Activated effector memory CD4-positive, alpha-beta T cell treated with Interleukin-2 at 50 U/mL for 16 hours (primary cell): Measurements from ENCODE around the gene PTGR1.

Source experiments
- DNase-seq: peaks from one replicate; pipeline ENCODE4 v3.0.0-alpha.2; 2020

Gene PTGR1

DNA sequence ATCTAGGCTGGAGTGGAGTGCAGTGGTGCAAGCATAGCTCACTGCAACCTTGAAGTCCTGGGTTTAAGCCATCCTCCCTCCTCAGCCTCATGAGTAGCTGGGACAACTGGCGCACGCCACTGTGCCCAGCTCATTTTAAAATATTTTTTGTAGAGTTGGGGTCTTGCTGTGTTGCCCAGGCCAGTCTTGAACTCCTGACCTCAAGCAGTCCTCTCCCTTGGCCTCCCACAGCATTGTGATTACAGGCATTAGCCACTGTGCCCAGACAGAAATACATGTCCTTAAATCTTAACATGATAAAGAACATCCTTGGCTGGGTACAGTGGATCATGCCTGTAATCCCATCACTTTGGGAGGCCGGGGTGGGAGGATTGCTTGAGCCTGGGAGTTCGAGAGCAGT lies 67.7 kb downstream of the PTGR1 start:
- no peak for DNase-seq

DNA sequence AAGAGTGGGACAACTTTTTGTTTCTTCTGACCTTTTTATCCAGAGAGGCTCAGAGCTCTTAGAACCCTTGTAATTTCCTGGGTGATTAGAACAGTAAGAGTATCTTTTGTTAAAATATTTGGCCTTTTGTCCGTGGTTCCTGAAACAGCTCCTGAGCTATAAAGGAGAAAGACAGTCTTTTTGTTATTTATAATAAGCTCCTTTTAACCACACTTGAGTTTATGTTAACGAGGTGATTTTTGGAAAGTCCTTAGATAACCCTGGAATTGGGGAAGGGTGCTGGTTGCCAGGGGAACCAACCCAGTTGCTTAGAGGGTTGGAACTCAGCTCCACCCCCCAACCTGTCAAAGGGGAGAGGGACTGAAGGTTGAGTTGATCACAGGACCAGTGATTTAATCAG lies 69.7 kb downstream of the PTGR1 start:
- DNase-seq = no peak

DNA sequence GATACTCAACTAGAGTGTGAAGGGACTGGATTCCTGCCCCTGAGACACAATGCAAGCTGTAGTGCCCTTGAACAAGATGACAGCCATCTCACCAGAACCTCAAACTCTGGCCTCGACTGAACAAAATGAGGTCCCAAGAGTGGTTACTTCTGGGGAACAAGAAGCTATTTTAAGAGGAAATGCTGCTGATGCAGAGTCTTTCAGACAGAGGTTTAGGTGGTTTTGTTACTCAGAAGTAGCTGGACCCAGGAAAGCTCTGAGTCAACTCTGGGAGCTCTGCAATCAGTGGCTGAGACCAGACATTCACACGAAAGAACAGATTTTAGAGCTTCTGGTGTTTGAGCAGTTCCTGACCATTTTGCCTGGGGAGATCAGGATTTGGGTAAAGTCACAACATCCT lies 72.1 kb downstream of the PTGR1 start:
- no peak for DNase-seq

DNA sequence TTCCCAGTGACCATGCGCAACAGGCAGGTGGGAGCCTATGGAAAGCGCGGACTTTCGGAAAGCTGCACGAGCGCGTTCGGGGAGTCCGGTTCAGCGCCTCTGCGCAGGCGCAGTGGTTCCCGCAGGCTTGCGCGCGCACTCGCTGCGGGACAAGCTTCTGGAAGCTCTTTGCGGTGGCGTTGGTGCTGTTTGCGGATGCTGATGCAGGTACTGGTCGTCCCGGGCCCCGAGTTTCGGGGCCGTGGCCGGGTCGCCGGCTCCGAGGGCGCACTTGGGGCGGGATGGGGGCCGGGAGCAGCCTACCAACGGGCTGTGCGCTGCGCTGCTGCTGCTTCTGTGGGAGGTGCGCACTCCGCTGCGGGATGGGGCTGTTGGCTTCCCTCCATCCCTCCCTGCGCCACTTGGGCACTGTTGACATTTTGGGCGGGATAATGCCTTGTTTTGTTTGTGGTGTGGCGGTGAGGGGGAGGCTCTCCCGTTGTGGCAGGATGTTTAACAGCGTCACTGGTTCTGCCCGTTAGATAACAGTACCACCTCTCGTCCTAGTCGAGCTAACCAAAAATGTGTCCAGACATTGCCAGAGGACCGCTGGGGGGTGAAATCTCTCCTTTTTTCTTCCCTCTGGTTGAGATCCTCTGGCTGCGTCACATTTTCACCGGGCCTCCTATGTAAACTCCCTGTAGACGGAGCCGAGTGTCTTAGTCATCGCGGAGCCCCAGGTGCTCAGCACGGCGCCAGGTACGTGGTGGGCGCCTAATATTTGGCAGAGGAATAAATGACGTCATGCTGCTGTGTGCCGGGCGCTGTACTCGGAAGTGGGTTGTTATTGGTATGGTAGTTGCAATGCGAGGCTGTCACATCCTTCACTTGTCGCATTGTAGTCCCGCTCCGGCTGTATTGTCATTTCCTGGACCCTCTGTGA lies 74.1 kb downstream of the PTGR1 start, which contains the start of gene ZNF483:
TSS of gene ZNF483 (plus strand) at position 124 of the 922 bp plus-strand sequence. CDS start 2,217 bp downstream, outside the sequence.
- DNase-seq = peak; percentile 54

DNA sequence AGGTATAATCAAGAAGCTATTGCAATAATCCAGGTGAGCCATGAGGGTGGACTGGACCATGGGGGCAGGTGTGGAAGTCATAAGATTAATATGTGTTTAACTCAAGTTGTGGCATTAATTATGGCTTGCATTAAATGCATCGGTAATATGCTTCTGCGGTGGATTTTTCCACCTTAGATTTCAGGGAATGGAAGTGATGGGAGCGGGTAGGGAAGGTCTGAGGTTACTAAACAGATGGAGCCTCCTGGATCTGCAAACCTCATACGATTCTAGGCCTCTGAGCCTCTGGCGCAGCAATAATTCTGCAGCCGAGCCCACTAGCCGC lies 74.8 kb downstream of the PTGR1 start:
- DNase-seq = no peak

GRCh38 chr9:111516061-111516465 lies 83.4 kb downstream of the PTGR1 start:
- DNase-seq = no peak

DNA sequence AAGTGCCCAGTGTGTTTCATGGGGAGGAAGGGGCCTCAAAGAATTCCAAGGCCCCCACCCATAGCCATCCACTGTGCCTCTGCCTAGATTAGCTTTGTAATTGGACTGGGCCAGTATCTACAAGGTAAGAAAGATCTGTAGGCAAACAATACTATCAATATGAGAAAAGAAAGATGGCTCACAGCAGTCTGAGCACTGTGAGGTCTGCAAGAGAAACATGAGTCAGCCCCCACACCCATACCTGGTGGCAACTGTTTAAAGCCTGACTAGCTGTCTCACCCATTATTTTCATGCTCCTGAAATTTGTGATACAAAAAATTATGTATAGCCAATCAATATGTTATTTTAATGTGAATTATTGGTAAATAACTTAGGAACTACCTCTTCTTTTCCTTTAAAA lies 84.5 kb downstream of the PTGR1 start:
- DNase-seq = no peak
